Measurements from ENCODE around the gene BCL7C.

Gene BCL7C

DNA sequence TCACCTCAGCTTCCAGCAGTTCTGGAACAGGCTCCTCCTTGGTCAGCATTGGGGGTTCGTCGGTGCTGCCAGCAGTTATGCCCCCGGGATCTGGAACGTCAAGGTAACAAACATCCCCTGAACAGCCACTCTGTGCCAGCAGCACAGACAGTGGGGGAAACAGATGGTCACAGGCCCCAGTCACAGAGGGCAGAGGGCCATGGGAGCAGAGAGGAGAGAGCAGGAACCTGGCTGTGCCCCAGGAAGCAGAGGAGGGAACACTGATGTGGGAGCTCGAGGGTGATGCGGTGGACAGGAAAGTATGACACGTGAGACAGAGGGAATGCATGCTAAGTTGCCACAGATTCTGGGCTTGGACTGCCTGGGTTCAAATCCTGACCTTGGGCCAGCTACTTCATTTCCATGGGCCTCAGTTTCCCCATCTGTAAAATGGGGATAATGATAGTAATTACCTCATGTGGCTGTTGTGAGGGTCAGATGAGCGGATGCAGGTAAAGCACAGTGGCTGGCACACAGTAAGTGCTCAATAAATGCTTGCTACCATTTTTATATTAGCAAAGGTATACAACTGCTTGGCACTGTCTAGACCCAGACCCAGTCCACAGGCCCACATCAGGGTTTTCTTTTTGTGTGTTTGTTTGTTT is 4.9 kb downstream of the BCL7C start:
- H3K4me3 ChIP-seq (ENCODE audit: low read length), result no peak overlapping the region
- TF ChIP-seq, protein P1, sequence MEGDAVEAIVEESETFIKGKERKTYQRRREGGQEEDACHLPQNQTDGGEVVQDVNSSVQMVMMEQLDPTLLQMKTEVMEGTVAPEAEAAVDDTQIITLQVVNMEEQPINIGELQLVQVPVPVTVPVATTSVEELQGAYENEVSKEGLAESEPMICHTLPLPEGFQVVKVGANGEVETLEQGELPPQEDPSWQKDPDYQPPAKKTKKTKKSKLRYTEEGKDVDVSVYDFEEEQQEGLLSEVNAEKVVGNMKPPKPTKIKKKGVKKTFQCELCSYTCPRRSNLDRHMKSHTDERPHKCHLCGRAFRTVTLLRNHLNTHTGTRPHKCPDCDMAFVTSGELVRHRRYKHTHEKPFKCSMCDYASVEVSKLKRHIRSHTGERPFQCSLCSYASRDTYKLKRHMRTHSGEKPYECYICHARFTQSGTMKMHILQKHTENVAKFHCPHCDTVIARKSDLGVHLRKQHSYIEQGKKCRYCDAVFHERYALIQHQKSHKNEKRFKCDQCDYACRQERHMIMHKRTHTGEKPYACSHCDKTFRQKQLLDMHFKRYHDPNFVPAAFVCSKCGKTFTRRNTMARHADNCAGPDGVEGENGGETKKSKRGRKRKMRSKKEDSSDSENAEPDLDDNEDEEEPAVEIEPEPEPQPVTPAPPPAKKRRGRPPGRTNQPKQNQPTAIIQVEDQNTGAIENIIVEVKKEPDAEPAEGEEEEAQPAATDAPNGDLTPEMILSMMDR (IDR thresholded peaks at IDR 0.05; ENCODE audit: insufficient read depth, low read depth, low read length, missing control alignments), result no peak
- DNase-seq (ENCODE audit: low read depth), result no peak

DNA sequence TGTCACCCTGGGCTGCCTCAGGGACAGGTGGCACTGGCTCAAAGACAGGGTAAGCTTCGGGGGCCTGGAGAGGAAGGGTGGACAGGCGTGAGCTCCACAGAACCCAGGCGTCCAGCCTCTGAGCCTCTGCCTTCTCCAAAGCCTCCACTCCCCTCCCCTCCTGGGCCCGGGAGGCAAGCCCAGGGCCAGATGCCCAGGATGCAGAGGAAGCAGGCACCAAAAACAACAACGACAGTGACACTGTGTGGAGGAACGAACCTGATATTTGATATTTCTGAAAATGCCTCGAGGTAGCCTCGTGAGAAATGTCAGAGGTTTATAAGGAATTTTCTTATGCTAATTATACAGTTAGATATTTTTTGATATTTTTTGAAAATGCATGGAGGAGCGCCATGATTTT is 6.0 kb downstream of the BCL7C start:
- no peak overlapping the region for H3K4me3 ChIP-seq (ENCODE audit: low read length)
- no peak for DNase-seq (ENCODE audit: low read depth)
- TF ChIP-seq, protein P1 (IDR thresholded peaks at IDR 0.05; ENCODE audit: insufficient read depth, low read depth, low read length, missing control alignments), result no peak

- TF ChIP-seq, protein P1 (IDR thresholded peaks at IDR 0.05; ENCODE audit: insufficient read depth, low read depth, low read length, missing control alignments), result no peak
- no peak for DNase-seq (ENCODE audit: low read depth)
Measured at GRCh38 chr16:30886145-30886544, 7.7 kb downstream of the BCL7C start.

GRCh38 chr16:30885196-30885595 is 8.7 kb downstream of the BCL7C start:
- TF ChIP-seq, protein P1 (IDR thresholded peaks at IDR 0.05; ENCODE audit: insufficient read depth, low read depth, low read length, missing control alignments), result no peak

More at GRCh38 chr16:30886145-30886544, 7.7 kb downstream of the BCL7C start:
- H3K4me3 ChIP-seq (ENCODE audit: low read length), result no peak overlapping the region

GRCh38 chr16:30884760-30885159 is 9.1 kb downstream of the BCL7C start:
- DNase-seq (ENCODE audit: low read depth), result no peak
- no peak overlapping the region for H3K4me3 ChIP-seq (ENCODE audit: low read length)
- TF ChIP-seq, protein P1 (IDR thresholded peaks at IDR 0.05; ENCODE audit: insufficient read depth, low read depth, low read length, missing control alignments), result no peak

More at GRCh38 chr16:30885196-30885595, 8.7 kb downstream of the BCL7C start:
- no peak for DNase-seq (ENCODE audit: low read depth)
- no peak overlapping the region for H3K4me3 ChIP-seq (ENCODE audit: low read length)

DNA sequence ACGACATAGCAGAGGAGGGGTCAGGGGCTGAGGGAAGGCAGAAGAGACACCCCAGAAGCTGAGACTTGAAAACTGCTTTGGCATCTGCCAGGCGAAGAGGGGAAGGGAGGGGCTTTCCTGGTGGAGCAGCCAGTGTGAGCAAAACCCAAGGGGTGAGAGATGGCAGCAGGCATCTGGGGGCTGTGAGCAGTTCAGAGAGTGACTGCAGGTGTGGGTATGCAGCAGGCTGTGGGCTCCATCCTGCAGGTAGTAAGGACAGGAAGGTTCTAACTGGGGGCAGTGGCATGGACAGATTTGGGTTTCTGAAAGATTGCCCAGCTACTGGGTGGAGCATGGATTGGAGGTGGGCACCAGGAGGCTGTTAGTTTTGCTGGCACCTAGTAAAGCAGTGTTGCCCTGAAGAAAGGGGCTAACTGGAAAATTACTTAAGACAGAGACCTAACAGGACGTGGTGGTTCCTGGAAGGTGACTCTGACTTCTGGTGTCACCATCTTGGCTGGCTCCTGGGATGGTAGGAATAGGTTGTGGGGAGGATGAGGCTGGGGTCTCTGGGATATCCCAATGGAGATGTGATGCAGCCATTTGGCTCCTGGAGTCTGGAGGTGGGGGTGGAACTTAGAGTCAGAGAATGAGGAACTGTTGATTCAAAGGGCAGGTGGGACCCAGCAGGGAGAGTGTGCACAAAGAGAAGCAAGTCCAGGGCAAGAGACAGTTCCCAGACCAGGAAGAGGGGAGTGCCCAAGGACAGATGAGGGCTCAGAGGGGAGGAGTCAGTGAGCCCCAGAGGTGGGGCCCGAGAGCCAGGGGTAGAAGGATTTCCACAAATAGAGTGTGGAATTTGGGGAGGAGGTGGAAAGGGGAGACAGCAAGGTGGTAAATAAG is 11.2 kb downstream of the BCL7C start:
- H3K4me3 ChIP-seq (ENCODE audit: low read length), result no peak overlapping the region
- TF ChIP-seq, protein P1 (IDR thresholded peaks at IDR 0.05; ENCODE audit: insufficient read depth, low read depth, low read length, missing control alignments), result no peak
- no peak for DNase-seq (ENCODE audit: low read depth)
